ENCODE results near the gene TM4SF4. TPM values are rescaled to one million over a fixed set of nuclear protein-coding genes. Genes with fewer than 3 reads are reported as not detected.

TM4SF4 gene
- total and polyA plus RNA-seq, 4 donors: 0.20 to 83.4 TPM; not detected in 2

GRCh38 chr3:149548669-149549065, 74.2 kb downstream of the TM4SF4 start:
- peaks cover 2 to 5% of the 10 kb centered on the region in 2 donors for H3K4me1 ChIP-seq (ENCODE audit: control insufficient read depth in 1 of 2, insufficient read depth in 2 of 2, low read length in 2 of 2)
- H3K27ac ChIP-seq (ENCODE audit: low read depth in 1 of 2, low read length in 2 of 2): peak overlapping the region; percentile 89 to 98
- no peaks in the 10 kb centered on the region for H3K9me3 ChIP-seq (ENCODE audit: control insufficient read depth, low read length)
- WGBS, 2 donors: 56 to 59% methylated on average over 4 of the region's 4 CpGs
- DNase-seq: no peak
- no peaks in the 10 kb centered on the region for H3K36me3 ChIP-seq (ENCODE audit: control insufficient read depth in 1 of 2, insufficient read depth in 2 of 2, low read length in 1 of 2)
- no peaks in the 10 kb centered on the region for H3K27me3 ChIP-seq (ENCODE audit: control insufficient read depth in 1 of 2, insufficient read depth in 2 of 2, low read length in 1 of 2)
- no peak overlapping the region for H3K4me3 ChIP-seq (ENCODE audit: low read length in 2 of 2)
- intact Hi-C loops (cut with DNase I): loop anchor here in 1 of 2 donors (5.0 kb wide), 1 partner anchor 34 kb away; no protein-coding TSS in a partner anchor
- ATAC-seq (ENCODE audit: low FRiP score): peak; percentile 46

GRCh38 chr3:149551500-149551899, 77.0 kb downstream of the TM4SF4 start:
- DNase-seq: no peak
- intact Hi-C loops (cut with DNase I): no loop called here
- ATAC-seq (ENCODE audit: low FRiP score): no peak
- peaks cover 4 to 5% of the 10 kb centered on the region in 2 donors for H3K4me1 ChIP-seq (ENCODE audit: control insufficient read depth in 1 of 2, insufficient read depth in 2 of 2, low read length in 2 of 2)
- H3K4me3 ChIP-seq (ENCODE audit: low read length in 2 of 2): no peak overlapping the region
- no peaks in the 10 kb centered on the region for H3K27me3 ChIP-seq (ENCODE audit: control insufficient read depth in 1 of 2, insufficient read depth in 2 of 2, low read length in 1 of 2)
- H3K36me3 ChIP-seq (ENCODE audit: control insufficient read depth in 1 of 2, insufficient read depth in 2 of 2, low read length in 1 of 2): no peaks in the 10 kb centered on the region
- no peaks in the 10 kb centered on the region for H3K9me3 ChIP-seq (ENCODE audit: control insufficient read depth, low read length)
- H3K27ac ChIP-seq (ENCODE audit: low read depth in 1 of 2, low read length in 2 of 2): no peak overlapping the region

GRCh38 chr3:149552700-149553099, 78.2 kb downstream of the TM4SF4 start:
- Histone ChIP-seq H3K4me1 (ENCODE audit: control insufficient read depth in 1 of 2, insufficient read depth in 2 of 2, low read length in 2 of 2) (peaks cover 4 to 5% of the 10 kb centered on the region in 2 donors), H3K27ac (ENCODE audit: low read depth in 1 of 2, low read length in 2 of 2) (peak overlapping the region in 1 of 2 donors; percentile 33), H3K9me3 (ENCODE audit: control insufficient read depth, low read length) (no peaks in the 10 kb centered on the region), H3K4me3 (ENCODE audit: low read length in 2 of 2) (no peak overlapping the region), H3K36me3 (ENCODE audit: control insufficient read depth in 1 of 2, insufficient read depth in 2 of 2, low read length in 1 of 2) (no peaks in the 10 kb centered on the region), H3K27me3 (ENCODE audit: control insufficient read depth in 1 of 2, insufficient read depth in 2 of 2, low read length in 1 of 2) (no peaks in the 10 kb centered on the region)
- DNase-seq: no peak
- intact Hi-C loops (cut with DNase I): no loop called here
- no peak for ATAC-seq (ENCODE audit: low FRiP score)
- WGBS, 2 donors: 53 to 62% methylated on average over 2 of the region's 2 CpGs

Other genes with a start within 250 kb of the TM4SF4 start
- gene TM4SF18, start 141.1 kb upstream of the TM4SF4 start, total RNA-seq: 1 to 10 TPM; 3.1 to 9.0 TPM
- gene TM4SF18, start 141.1 kb upstream of the TM4SF4 start, polyA plus RNA-seq: 1 to 10 TPM in 1 of 2 donors, not detected in 1; 1.6 TPM
- 100 to 1,000 TPM; 213 TPM for gene TM4SF1, start 97.0 kb upstream of the TM4SF4 start, total RNA-seq
- 100 to 1,000 TPM; 117 to 477 TPM for gene TM4SF1, start 97.0 kb upstream of the TM4SF4 start, polyA plus RNA-seq
- gene WWTR1, start 183.3 kb downstream of the TM4SF4 start, total RNA-seq: 100 to 1,000 TPM; 148 to 225 TPM
- 100 to 1,000 TPM in 1 of 2 donors, 10 to 100 TPM in 1; 93.5 to 115 TPM for gene WWTR1, start 183.3 kb downstream of the TM4SF4 start, polyA plus RNA-seq